Measurements from ENCODE around the gene SSBP3. TPM values are rescaled to one million over a fixed set of nuclear protein-coding genes. Genes with fewer than 3 reads are reported as not detected.
A peak's percentile ranks its signal among the peaks of the same experiment; 100 is the strongest.

SSBP3 gene
- total and polyA plus RNA-seq, 2 of the 13 experiments (the other 11 are each of a cell fraction or from before 2014, with no cell fraction given), result 8.5 to 17.6 TPM

DNA sequence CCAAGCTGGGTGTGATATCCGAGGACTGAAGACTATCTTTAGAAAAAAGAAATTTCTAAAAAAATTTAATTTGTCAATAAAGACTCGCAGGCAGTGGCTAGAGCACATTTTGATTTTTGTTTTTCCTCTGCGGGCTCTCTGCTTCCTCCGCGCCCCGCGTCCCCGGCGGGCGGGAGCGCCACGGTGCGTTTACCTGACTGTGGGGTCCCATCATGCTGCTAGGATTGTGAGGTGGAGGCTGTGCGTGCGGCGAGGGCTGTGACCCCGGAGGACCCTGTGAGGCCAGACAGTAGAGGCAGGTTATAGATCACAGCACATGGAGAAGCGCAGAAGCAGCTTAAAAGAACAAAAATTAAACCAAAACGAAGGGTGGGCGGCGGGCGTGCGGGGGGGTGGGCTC is 148.3 kb downstream of the SSBP3 start (continued):
- TF ChIP-seq, protein P1, sequence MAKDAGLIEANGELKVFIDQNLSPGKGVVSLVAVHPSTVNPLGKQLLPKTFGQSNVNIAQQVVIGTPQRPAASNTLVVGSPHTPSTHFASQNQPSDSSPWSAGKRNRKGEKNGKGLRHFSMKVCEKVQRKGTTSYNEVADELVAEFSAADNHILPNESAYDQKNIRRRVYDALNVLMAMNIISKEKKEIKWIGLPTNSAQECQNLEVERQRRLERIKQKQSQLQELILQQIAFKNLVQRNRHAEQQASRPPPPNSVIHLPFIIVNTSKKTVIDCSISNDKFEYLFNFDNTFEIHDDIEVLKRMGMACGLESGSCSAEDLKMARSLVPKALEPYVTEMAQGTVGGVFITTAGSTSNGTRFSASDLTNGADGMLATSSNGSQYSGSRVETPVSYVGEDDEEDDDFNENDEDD (CRISPR knock-in tag; IDR thresholded peaks at IDR 0.05; ENCODE audit: borderline replicate concordance), result no peak

DNA sequence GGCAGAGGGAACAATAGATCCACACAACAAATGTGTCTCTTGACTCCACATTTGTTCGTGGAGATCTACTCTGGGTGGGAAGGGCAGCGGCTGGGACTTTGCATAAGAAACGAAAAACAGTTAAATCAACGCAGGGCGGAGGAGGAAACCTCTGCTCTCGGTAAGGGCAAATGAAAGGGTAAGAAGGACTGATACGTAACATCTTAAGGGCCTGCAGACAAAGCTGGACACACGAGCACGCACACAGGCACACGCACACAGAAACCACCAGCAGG is 148.9 kb downstream of the SSBP3 start:
- in situ Hi-C loops (cut with HindIII; ENCODE audit: extremely low pct_ligation_motif_present, low pct_unique_long_range_greater_than_20kb), result no loop called here
- Histone ChIP-seq H3K27ac (ENCODE audit: extremely low read length, insufficient read depth, low read length) (peak overlapping the region; percentile 10), H3K4me3 (replicated peaks in 1 of 3; ENCODE audit: insufficient read depth in 1 of 3, low read depth in 2 of 3, low read length in 3 of 3) (no peak overlapping the region), H3K79me2 (ENCODE audit: insufficient read depth, low read length) (no peaks in the 10 kb centered on the region), H3K27me3 (ENCODE audit: control insufficient read depth in 1 of 2, insufficient read depth in 2 of 2, low read length in 2 of 2) (no peaks in the 10 kb centered on the region; a peak in 1 of 5 replicates), H4K20me1 (ENCODE audit: insufficient read depth, low read length) (no peaks in the 10 kb centered on the region), H3K4me1 (ENCODE audit: insufficient read depth, low read length) (peaks cover 28% of the 10 kb centered on the region), H3K36me3 (replicated peaks in 1 of 2; ENCODE audit: control insufficient read depth in 1 of 2, insufficient read depth in 2 of 2, low read length in 2 of 2) (peaks cover 1 to 4% of the 10 kb centered on the region in 2 experiments; a peak in 2 of 5 replicates), H3K4me2 (ENCODE audit: low read depth, low read length) (no peak overlapping the region), H3K9ac (ENCODE audit: insufficient read depth, low read depth, low read length) (no peak overlapping the region), H3K9me3 (ENCODE audit: low read length) (no peaks in the 10 kb centered on the region), H2AFZ (ENCODE audit: low read length) (no peak overlapping the region)
- ATAC-seq (no peak), DNase-seq (ENCODE audit: low spot score) (no peak), FAIRE-seq (no peak)
- intact Hi-C loops (cut with micrococcal nuclease; ENCODE audit: unreplicated experiment), result no loop called here
- POLR2A ChIA-PET, result no interaction called here
- WGBS (ENCODE audit: low lambda C conversion rate), result 90% methylated on average over 10 of the region's 10 CpGs
- CTCF ChIA-PET (ENCODE audit: low intra/inter-chr PET ratio, low total read pairs), result no interaction called here
- TF ChIP-seq NFE2L2 (IDR thresholded peaks at IDR 0.05; ENCODE audit: low read length), result no peak
- TF ChIP-seq, protein P2, sequence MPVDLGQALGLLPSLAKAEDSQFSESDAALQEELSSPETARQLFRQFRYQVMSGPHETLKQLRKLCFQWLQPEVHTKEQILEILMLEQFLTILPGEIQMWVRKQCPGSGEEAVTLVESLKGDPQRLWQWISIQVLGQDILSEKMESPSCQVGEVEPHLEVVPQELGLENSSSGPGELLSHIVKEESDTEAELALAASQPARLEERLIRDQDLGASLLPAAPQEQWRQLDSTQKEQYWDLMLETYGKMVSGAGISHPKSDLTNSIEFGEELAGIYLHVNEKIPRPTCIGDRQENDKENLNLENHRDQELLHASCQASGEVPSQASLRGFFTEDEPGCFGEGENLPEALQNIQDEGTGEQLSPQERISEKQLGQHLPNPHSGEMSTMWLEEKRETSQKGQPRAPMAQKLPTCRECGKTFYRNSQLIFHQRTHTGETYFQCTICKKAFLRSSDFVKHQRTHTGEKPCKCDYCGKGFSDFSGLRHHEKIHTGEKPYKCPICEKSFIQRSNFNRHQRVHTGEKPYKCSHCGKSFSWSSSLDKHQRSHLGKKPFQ (CRISPR knock-in tag; IDR thresholded peaks at IDR 0.05; ENCODE audit: insufficient replicate concordance), result no peak
- TF ChIP-seq ZSCAN22 (CRISPR knock-in tag; IDR thresholded peaks at IDR 0.05), result no peak
- TF ChIP-seq ZMYM2 (CRISPR knock-in tag; IDR thresholded peaks at IDR 0.05), result no peak
- no peak for TF ChIP-seq ZNF572 (CRISPR knock-in tag; IDR thresholded peaks at IDR 0.05)
- no peak for TF ChIP-seq HIVEP1 (CRISPR knock-in tag; IDR thresholded peaks at IDR 0.05)
- no peak for TF ChIP-seq MAFK (conservative IDR thresholded peaks at IDR 0.05 in 1 of 2, IDR thresholded peaks at IDR 0.05 in 1 of 2; ENCODE audit: low read length in 2 of 2)
- TF ChIP-seq CHD4 (IDR thresholded peaks at IDR 0.05; ENCODE audit: borderline replicate concordance, low read length), result no peak
- no TSS peak for BruUV-seq (replicated peaks)
